SK-N-SH (cell line): Measurements from ENCODE around the gene TSPAN11. TPM values are rescaled to one million over a fixed set of nuclear protein-coding genes. Genes with fewer than 3 reads are reported as not detected.

ENCODE experiments used
- CTCF ChIA-PET: fragments of 300-600, 350-600 bp; formaldehyde crosslinking; extraction: SDS; loops from one replicate; lab custom pipeline; 2021; lab: Yijun Ruan, JAX
- POLR2A ChIA-PET: fragments of 350-600 bp; sonication (Branson Sonifier 250); formaldehyde crosslinking; extraction: SDS; loops from one replicate; lab custom pipeline; 2020; ENCODE audit warnings: antibody characterized with exemption, inconsistent platforms; lab: Yijun Ruan, JAX
- DNase-seq: peaks from one replicate; pipeline ENCODE4 v3.0.0; 2012
- H2AFZ ChIP-seq: fragments of 200-600 bp; sonication (generic); 2 replicates; pipeline ENCODE4 v1.8.1; 2016; ENCODE audit warnings: antibody characterized with exemption, mild to moderate bottlenecking, low read depth
- H3F3A ChIP-seq: fragments of 200-600 bp; sonication (generic); replicated peaks from 2 replicates; pipeline ENCODE3; 2016; ENCODE audit warnings: antibody characterized with exemption, mild to moderate bottlenecking; ENCODE audit not compliant: insufficient read depth
- H3K27ac ChIP-seq, 2 experiments: fragments of 200-500 bp in 1 of 2; fragments of 200-600 bp in 1 of 2; sonication (Bioruptor generic) in 1 of 2; sonication (generic), shearing (Covaris generic) in 1 of 2; 2 replicates each; pipeline versions ENCODE4 v1.5.1 to v1.6.1; 2014 to 2016; ENCODE audit warnings: low read depth in 2 of 2, inconsistent platforms in 1 of 2, low read length in 1 of 2, mild to moderate bottlenecking in 1 of 2, mixed read lengths in 1 of 2
- H3K27me3 ChIP-seq: fragments of 200-600 bp; sonication (generic), shearing (Covaris generic); 2 replicates; pipeline ENCODE4 v1.6.1; 2016; ENCODE audit warnings: mixed run types; ENCODE audit not compliant: insufficient read depth
- H3K36me3 ChIP-seq, 2 experiments: fragments of 200-500 bp in 1 of 2; fragments of 200-600 bp in 1 of 2; sonication (Bioruptor generic) in 1 of 2; sonication (generic) in 1 of 2; replicated peaks in 1 of 2; 2 replicates each; pipeline versions ENCODE3 to v1.5.1; 2014 to 2016; ENCODE audit warnings: low read length in 1 of 2, mild to moderate bottlenecking in 1 of 2; ENCODE audit not compliant: insufficient read depth in 2 of 2, control insufficient read depth in 1 of 2
- H3K4me1 ChIP-seq, 2 experiments: fragments of 200-500 bp in 1 of 2; fragments of 200-600 bp in 1 of 2; sonication (Bioruptor generic) in 1 of 2; sonication (generic), shearing (Covaris generic) in 1 of 2; 2 replicates each; pipeline versions ENCODE4 v1.5.1 to v1.6.1; 2014 to 2016; ENCODE audit warnings: low read depth in 1 of 2, low read length in 1 of 2, mixed run types in 1 of 2; ENCODE audit not compliant: insufficient read depth in 2 of 2, control insufficient read depth in 1 of 2
- H3K4me2 ChIP-seq: fragments of 200-600 bp; sonication (generic), shearing (Covaris generic); 2 replicates; pipeline ENCODE4 v1.6.1; 2017; ENCODE audit warnings: mixed run types
- H3K4me3 ChIP-seq, 2 experiments: fragments of 200-500 bp in 1 of 2; fragments of 200-600 bp in 1 of 2; sonication (Bioruptor generic) in 1 of 2; sonication (generic), shearing (Covaris generic) in 1 of 2; 2 replicates each; pipeline versions ENCODE4 v1.5.1 to v1.8.1; 2014 to 2016; ENCODE audit warnings: low read depth in 2 of 2, inconsistent platforms in 1 of 2, low read length in 1 of 2, mild to moderate bottlenecking in 1 of 2, mixed read lengths in 1 of 2, moderate library complexity in 1 of 2
- H3K79me2 ChIP-seq: fragments of 200-600 bp; sonication (generic); 2 replicates; pipeline ENCODE4 v1.8.1; 2017; ENCODE audit warnings: mild to moderate bottlenecking; ENCODE audit not compliant: insufficient read depth
- H3K9ac ChIP-seq: fragments of 200-600 bp; sonication (generic); 2 replicates; pipeline ENCODE4 v1.6.1; 2017; ENCODE audit warnings: mixed run types
- H3K9me2 ChIP-seq: fragments of 200-600 bp; sonication (generic); 2 replicates; pipeline ENCODE4 v1.6.1; 2017; ENCODE audit warnings: mixed run types
- H3K9me3 ChIP-seq: fragments of 200-600 bp; sonication (generic); 2 replicates; pipeline ENCODE4 v1.6.1; 2017; ENCODE audit warnings: mixed run types, mild to moderate bottlenecking, moderate library complexity
- H4K20me1 ChIP-seq: fragments of 200-600 bp; sonication (generic); 2 replicates; pipeline ENCODE4 v1.6.1; 2017; ENCODE audit warnings: mild to moderate bottlenecking, mixed run types; ENCODE audit not compliant: insufficient read depth
- EP300 ChIP-seq, 2 experiments: IDR thresholded peaks; 2 replicates each; pipeline versions ENCODE4 v1.4.0 to v1.6.1; 2012; ENCODE audit warnings: borderline replicate concordance in 1 of 2, low read depth in 1 of 2, low read length in 1 of 2
- FOSL2 ChIP-seq: IDR thresholded peaks from 2 replicates; pipeline ENCODE4 v1.4.0; 2012; ENCODE audit warnings: low read depth, mild to moderate bottlenecking, moderate library complexity, borderline replicate concordance
- FOXJ3 ChIP-seq: sonication (generic); formaldehyde crosslinking; IDR thresholded peaks from 2 replicates; pipeline ENCODE4 v1.5.1; 2020; ENCODE audit warnings: mild to moderate bottlenecking, missing genetic modification reagents
- FOXM1 ChIP-seq: IDR thresholded peaks from 2 replicates; pipeline ENCODE4 v1.4.0; 2012; ENCODE audit warnings: low read depth, mild to moderate bottlenecking
- NFIC ChIP-seq: IDR thresholded peaks from 2 replicates; pipeline ENCODE4 v1.4.0; 2012; ENCODE audit warnings: borderline replicate concordance
- NRF1 ChIP-seq: IDR thresholded peaks from 2 replicates; pipeline ENCODE4 v1.6.1; 2012; ENCODE audit warnings: low read depth, mild to moderate bottlenecking, low read length
- POLR2AphosphoS5 ChIP-seq: IDR thresholded peaks from 2 replicates; pipeline ENCODE4 v1.6.1; 2012; ENCODE audit warnings: low read depth, low read length
- RAD21 ChIP-seq: IDR thresholded peaks from 2 replicates; pipeline ENCODE4 v1.6.1; 2012; ENCODE audit warnings: mild to moderate bottlenecking, low read length
- YY1 ChIP-seq: IDR thresholded peaks from 2 replicates; pipeline ENCODE4 v1.4.0; 2012; ENCODE audit warnings: low read depth, mild to moderate bottlenecking
- WGBS: methylation state at CpG from one replicate; pipeline ENCODE4 v1.1.6; 2017; ENCODE audit warnings: low lambda C conversion rate; 5-methylcytosine and 5-hydroxymethylcytosine counted together
- polyA plus RNA-seq, 3 experiments: library from polyadenylated mRNA; depleted of rRNA; stranded (reverse); fragments of >200 nt; gene quantifications; 2 replicates each; pipeline ENCODE4 v1.2.3, GENCODE V29; 2012
- TF ChIP-seq, protein P1 (sequence below): IDR thresholded peaks from 2 replicates; pipeline ENCODE4; 2012
- TF ChIP-seq, protein P2 (sequence below): fragments of 200-600 bp; sonication (generic); IDR thresholded peaks from 2 replicates; pipeline ENCODE4 v1.6.1; 2017; ENCODE audit warnings: antibody characterized with exemption, mild to moderate bottlenecking, moderate library complexity
- TF ChIP-seq, protein P3 (sequence below): fragments of 150-350 bp; IDR thresholded peaks from 2 replicates; pipeline ENCODE4 v1.6.1; 2016; ENCODE audit warnings: mild to moderate bottlenecking, low read depth, low read length
- TF ChIP-seq, protein P4 (sequence below): IDR thresholded peaks from 2 replicates; pipeline ENCODE4 v1.4.0; 2012; ENCODE audit warnings: low read depth, borderline replicate concordance

Gene TSPAN11
- polyA plus RNA-seq, 1 of the 3 experiments (the other 2 are of a cell fraction): 6.4 TPM

DNA sequence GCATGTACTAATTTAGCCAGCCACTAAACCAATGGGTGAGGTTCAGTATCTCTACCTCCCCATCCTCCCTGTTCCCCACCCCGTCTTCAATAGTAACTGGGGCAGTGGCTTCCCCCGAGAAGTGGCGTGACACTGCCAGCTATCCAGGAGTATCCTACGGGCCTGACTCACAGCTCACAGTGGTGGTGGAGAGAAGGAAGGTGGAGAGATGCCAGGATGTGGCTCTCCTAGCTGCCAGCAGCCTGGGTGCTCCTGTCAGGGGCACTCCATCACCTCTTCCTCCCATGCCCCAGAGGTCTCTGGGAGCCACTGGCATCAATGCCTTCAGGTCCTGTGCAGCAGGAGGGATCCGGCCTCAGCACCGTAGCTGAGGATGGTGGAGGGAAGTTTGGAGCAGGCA, 49.0 kb downstream of the TSPAN11 start:
- peaks cover 0 to 68% of the 10 kb centered on the region in 2 experiments; a peak in 2 of 4 replicates for H3K4me1 ChIP-seq
- TF ChIP-seq, protein P1, sequence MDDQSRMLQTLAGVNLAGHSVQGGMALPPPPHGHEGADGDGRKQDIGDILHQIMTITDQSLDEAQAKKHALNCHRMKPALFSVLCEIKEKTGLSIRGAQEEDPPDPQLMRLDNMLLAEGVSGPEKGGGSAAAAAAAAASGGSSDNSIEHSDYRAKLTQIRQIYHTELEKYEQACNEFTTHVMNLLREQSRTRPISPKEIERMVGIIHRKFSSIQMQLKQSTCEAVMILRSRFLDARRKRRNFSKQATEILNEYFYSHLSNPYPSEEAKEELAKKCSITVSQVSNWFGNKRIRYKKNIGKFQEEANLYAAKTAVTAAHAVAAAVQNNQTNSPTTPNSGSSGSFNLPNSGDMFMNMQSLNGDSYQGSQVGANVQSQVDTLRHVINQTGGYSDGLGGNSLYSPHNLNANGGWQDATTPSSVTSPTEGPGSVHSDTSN: 0 out of 2 replicates have a peak, but pooled peaks have one; percentile 9
- TF ChIP-seq, protein P2, sequence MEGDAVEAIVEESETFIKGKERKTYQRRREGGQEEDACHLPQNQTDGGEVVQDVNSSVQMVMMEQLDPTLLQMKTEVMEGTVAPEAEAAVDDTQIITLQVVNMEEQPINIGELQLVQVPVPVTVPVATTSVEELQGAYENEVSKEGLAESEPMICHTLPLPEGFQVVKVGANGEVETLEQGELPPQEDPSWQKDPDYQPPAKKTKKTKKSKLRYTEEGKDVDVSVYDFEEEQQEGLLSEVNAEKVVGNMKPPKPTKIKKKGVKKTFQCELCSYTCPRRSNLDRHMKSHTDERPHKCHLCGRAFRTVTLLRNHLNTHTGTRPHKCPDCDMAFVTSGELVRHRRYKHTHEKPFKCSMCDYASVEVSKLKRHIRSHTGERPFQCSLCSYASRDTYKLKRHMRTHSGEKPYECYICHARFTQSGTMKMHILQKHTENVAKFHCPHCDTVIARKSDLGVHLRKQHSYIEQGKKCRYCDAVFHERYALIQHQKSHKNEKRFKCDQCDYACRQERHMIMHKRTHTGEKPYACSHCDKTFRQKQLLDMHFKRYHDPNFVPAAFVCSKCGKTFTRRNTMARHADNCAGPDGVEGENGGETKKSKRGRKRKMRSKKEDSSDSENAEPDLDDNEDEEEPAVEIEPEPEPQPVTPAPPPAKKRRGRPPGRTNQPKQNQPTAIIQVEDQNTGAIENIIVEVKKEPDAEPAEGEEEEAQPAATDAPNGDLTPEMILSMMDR: no peak
- TF ChIP-seq, protein P3, sequence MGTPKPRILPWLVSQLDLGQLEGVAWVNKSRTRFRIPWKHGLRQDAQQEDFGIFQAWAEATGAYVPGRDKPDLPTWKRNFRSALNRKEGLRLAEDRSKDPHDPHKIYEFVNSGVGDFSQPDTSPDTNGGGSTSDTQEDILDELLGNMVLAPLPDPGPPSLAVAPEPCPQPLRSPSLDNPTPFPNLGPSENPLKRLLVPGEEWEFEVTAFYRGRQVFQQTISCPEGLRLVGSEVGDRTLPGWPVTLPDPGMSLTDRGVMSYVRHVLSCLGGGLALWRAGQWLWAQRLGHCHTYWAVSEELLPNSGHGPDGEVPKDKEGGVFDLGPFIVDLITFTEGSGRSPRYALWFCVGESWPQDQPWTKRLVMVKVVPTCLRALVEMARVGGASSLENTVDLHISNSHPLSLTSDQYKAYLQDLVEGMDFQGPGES: no peak
- TF ChIP-seq FOSL2: no peak
- H3K27me3 ChIP-seq: no peaks in the 10 kb centered on the region
- no peaks in the 10 kb centered on the region for H3K36me3 ChIP-seq
- no peaks in the 10 kb centered on the region for H3K9me3 ChIP-seq
- no peak overlapping the region for H3K4me3 ChIP-seq
- no peak overlapping the region for H3K4me2 ChIP-seq
- ChIA-PET POLR2A (no interaction called here), CTCF (interaction anchor here (1.4 to 24.1 kb wide), 3 partner anchors 10 to 127 kb away, joined by 5 to 442 read pairs (median 50); no protein-coding TSS in a partner anchor)
- H2AFZ ChIP-seq: no peak overlapping the region
- H3K9ac ChIP-seq: no peak overlapping the region
- H3K9me2 ChIP-seq: no peaks in the 10 kb centered on the region
- WGBS: 82% methylated on average over 5 of the region's 6 CpGs
- no peaks in the 10 kb centered on the region for H3K79me2 ChIP-seq
- no peaks in the 10 kb centered on the region for H4K20me1 ChIP-seq
- no peak overlapping the region for H3K27ac ChIP-seq
- no peak for DNase-seq
- H3F3A ChIP-seq: no peaks in the 10 kb centered on the region

DNA sequence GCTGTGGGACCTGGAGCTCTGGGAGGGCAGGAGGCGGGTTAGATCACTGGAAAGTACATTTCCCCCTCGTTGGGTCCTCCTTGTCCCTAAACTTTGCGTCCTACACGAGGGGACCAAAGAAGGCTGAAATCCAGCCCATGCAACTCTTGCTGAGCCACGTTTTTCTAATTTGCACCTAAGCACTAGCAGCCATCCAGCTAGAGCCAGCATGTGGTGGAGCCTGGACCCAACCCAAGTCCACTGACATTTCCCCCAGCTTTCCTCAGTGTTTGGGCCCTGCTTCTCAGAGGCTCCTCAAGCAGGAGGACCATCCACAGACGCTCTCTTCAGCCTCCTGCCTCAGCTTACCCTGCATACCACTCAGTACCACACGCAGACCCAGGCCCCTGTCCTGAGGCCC, 49.7 kb downstream of the TSPAN11 start:
- Histone ChIP-seq H2AFZ (no peak overlapping the region), H3K4me2 (no peak overlapping the region), H3K9me3 (no peaks in the 10 kb centered on the region), H3K79me2 (no peaks in the 10 kb centered on the region), H3F3A (no peaks in the 10 kb centered on the region), H3K4me3 (no peak overlapping the region), H3K4me1 (peaks cover 0 to 68% of the 10 kb centered on the region in 2 experiments; a peak in 2 of 4 replicates), H3K27ac (no peak overlapping the region), H3K36me3 (no peaks in the 10 kb centered on the region), H4K20me1 (no peaks in the 10 kb centered on the region), H3K9me2 (no peaks in the 10 kb centered on the region), H3K27me3 (no peaks in the 10 kb centered on the region), H3K9ac (no peak overlapping the region)
- TF ChIP-seq NRF1: no peak
- TF ChIP-seq RAD21: no peak
- no peak for TF ChIP-seq NFIC
- TF ChIP-seq FOXM1: no peak
- no peak for TF ChIP-seq YY1
- TF ChIP-seq FOSL2: no peak
- no peak for TF ChIP-seq EP300 (IDR thresholded peaks at IDR 0.05; ENCODE audit: borderline replicate concordance in 1 of 2, low read depth in 1 of 2, low read length in 1 of 2)
- TF ChIP-seq, protein P4, sequence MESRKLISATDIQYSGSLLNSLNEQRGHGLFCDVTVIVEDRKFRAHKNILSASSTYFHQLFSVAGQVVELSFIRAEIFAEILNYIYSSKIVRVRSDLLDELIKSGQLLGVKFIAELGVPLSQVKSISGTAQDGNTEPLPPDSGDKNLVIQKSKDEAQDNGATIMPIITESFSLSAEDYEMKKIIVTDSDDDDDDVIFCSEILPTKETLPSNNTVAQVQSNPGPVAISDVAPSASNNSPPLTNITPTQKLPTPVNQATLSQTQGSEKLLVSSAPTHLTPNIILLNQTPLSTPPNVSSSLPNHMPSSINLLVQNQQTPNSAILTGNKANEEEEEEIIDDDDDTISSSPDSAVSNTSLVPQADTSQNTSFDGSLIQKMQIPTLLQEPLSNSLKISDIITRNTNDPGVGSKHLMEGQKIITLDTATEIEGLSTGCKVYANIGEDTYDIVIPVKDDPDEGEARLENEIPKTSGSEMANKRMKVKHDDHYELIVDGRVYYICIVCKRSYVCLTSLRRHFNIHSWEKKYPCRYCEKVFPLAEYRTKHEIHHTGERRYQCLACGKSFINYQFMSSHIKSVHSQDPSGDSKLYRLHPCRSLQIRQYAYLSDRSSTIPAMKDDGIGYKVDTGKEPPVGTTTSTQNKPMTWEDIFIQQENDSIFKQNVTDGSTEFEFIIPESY: no peak
- no peak for TF ChIP-seq POLR2AphosphoS5
- TF ChIP-seq FOXJ3 (CRISPR knock-in tag): no peak
- ChIA-PET CTCF (interaction anchor here (1.4 to 24.1 kb wide), 3 partner anchors 10 to 128 kb away, joined by 5 to 442 read pairs (median 50); no protein-coding TSS in a partner anchor), POLR2A (no interaction called here)
- no peak for DNase-seq
- WGBS: 69% methylated on average over 7 of the region's 7 CpGs
